ENCODE measurements around the gene CDC42SE2.
"Not testable (repeated sequence)": the region's sequence is repeated elsewhere in the genome, so short reads cannot be mapped to it uniquely, and the experiment has no call there.

CDC42SE2 gene

GRCh38 chr5:131297886-131298285 lies 34.0 kb downstream of the CDC42SE2 start:
- Histone ChIP-seq H3K9ac (ENCODE audit: low read depth, low read length) (no peak overlapping the region), H3K27me3 (ENCODE audit: control insufficient read depth, insufficient read depth, low read length) (no peaks in the 10 kb centered on the region), H3K36me3 (ENCODE audit: control insufficient read depth, insufficient read depth, low read length) (no peaks in the 10 kb centered on the region), H3K9me3 (ENCODE audit: control insufficient read depth, insufficient read depth, low read length) (no peaks in the 10 kb centered on the region), H3K27ac (ENCODE audit: low read depth, low read length) (no peak overlapping the region), H3K4me3 (ENCODE audit: low read depth, low read length) (no peak overlapping the region), H3K4me1 (ENCODE audit: control insufficient read depth, insufficient read depth, low read length) (0 out of 2 replicates have a peak, but pooled peaks cover 5% of the 10 kb centered on the region)

DNA sequence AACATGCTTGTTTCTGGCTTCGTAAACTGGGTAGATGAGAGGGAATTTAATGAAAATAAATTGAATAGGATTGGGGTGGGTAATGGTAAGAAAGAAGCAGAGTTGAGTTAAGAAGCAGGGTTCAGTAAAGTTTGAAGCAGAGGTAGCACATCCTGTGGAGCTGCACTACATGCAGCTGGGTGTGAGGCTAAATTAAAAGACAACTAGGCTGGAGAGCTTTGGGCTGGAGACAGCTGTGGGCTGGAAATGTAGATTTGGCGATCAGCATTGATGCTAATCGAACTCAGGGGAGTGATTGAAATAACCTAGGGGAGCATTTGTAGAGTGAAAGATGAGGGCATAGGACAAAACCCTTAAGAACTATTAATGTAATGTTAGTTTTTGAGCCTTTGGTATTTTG lies 35.6 kb downstream of the CDC42SE2 start:
- Histone ChIP-seq H3K27ac (ENCODE audit: low read depth, low read length) (no peak overlapping the region), H3K36me3 (ENCODE audit: control insufficient read depth, insufficient read depth, low read length) (no peaks in the 10 kb centered on the region), H3K4me1 (ENCODE audit: control insufficient read depth, insufficient read depth, low read length) (0 out of 2 replicates have a peak, but pooled peaks cover 5% of the 10 kb centered on the region), H3K9ac (ENCODE audit: low read depth, low read length) (no peak overlapping the region), H3K9me3 (ENCODE audit: control insufficient read depth, insufficient read depth, low read length) (no peaks in the 10 kb centered on the region), H3K27me3 (ENCODE audit: control insufficient read depth, insufficient read depth, low read length) (no peaks in the 10 kb centered on the region), H3K4me3 (ENCODE audit: low read depth, low read length) (no peak overlapping the region)

DNA sequence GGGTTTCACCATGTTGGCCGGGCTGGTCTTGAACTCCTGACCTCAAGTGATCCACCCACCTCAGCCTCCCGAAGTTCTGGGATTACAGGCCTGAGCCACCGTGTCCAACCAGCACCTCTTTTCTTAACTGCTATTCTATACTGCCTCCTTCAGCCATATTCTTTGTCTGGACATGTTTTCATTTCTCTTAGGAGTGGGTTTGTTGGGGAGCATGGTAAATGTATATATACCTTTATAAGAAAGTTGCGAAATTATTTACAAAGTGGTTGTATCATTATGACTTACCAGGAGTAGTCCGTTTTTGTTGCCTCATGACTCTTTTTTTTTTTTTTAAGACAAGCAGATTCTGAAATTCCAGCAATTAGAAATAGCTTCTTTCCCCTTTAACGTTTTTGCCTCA lies 38.7 kb downstream of the CDC42SE2 start:
- Histone ChIP-seq H3K4me3 (ENCODE audit: low read depth, low read length) (no peak overlapping the region), H3K27ac (ENCODE audit: low read depth, low read length) (no peak overlapping the region)

DNA sequence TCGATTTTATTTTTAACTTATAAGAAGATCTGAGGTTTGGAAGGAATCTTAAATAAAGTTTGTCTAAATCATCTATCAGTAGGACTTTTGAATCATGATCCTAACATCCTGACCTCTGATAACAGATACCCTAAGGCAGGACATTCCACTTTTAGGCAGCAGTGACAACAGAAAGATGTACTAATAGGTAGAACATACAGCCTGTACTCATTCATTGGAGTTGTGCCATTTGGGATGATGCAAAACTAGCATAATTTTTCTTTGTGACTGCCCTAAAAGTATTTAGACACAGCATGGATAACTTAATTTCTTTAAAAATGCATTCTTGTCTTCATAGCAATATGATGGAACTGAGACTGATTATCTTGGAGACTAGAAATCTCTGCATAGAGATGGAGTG lies 39.7 kb downstream of the CDC42SE2 start:
- H3K36me3 ChIP-seq (ENCODE audit: control insufficient read depth, insufficient read depth, low read length) = no peaks in the 10 kb centered on the region
- 0 out of 2 replicates have a peak, but pooled peaks cover 5% of the 10 kb centered on the region for H3K4me1 ChIP-seq (ENCODE audit: control insufficient read depth, insufficient read depth, low read length)
- no peaks in the 10 kb centered on the region for H3K27me3 ChIP-seq (ENCODE audit: control insufficient read depth, insufficient read depth, low read length)
- no peaks in the 10 kb centered on the region for H3K9me3 ChIP-seq (ENCODE audit: control insufficient read depth, insufficient read depth, low read length)
- H3K9ac ChIP-seq (ENCODE audit: low read depth, low read length) = no peak overlapping the region
- H3K4me3 ChIP-seq (ENCODE audit: low read depth, low read length) = no peak overlapping the region
- no peak overlapping the region for H3K27ac ChIP-seq (ENCODE audit: low read depth, low read length)

More for the DNA sequence above, 38.7 kb downstream of the CDC42SE2 start:
- H3K27me3 ChIP-seq (ENCODE audit: control insufficient read depth, insufficient read depth, low read length) = no peaks in the 10 kb centered on the region
- no peaks in the 10 kb centered on the region for H3K36me3 ChIP-seq (ENCODE audit: control insufficient read depth, insufficient read depth, low read length)
- no peaks in the 10 kb centered on the region for H3K9me3 ChIP-seq (ENCODE audit: control insufficient read depth, insufficient read depth, low read length)
- H3K9ac ChIP-seq (ENCODE audit: low read depth, low read length) = no peak overlapping the region
- 0 out of 2 replicates have a peak, but pooled peaks cover 5% of the 10 kb centered on the region for H3K4me1 ChIP-seq (ENCODE audit: control insufficient read depth, insufficient read depth, low read length)

DNA sequence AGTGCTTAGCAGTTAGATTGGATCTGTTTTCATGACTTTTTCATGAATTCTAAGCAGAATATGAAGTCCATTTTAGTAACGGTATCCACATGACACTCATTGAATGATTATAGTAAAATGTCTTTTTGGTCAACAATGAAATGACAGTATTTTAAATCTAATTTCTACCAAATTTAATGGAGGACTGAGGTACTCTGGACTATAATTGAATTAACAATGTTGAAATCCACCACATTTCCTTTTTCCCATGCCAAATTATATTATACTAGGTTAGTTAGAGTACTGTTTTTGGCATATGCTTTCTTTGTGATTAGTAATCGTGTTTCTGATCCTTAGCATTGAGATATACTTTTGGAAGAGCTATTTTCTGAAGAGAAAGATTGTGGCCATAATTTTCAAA lies 40.6 kb downstream of the CDC42SE2 start:
- Histone ChIP-seq H3K27me3 (ENCODE audit: control insufficient read depth, insufficient read depth, low read length) (no peaks in the 10 kb centered on the region), H3K4me3 (ENCODE audit: low read depth, low read length) (no peak overlapping the region), H3K9me3 (ENCODE audit: control insufficient read depth, insufficient read depth, low read length) (no peaks in the 10 kb centered on the region), H3K4me1 (ENCODE audit: control insufficient read depth, insufficient read depth, low read length) (0 out of 2 replicates have a peak, but pooled peaks cover under 1% of the 10 kb centered on the region), H3K27ac (ENCODE audit: low read depth, low read length) (no peak overlapping the region), H3K9ac (ENCODE audit: low read depth, low read length) (no peak overlapping the region), H3K36me3 (ENCODE audit: control insufficient read depth, insufficient read depth, low read length) (no peaks in the 10 kb centered on the region)

DNA sequence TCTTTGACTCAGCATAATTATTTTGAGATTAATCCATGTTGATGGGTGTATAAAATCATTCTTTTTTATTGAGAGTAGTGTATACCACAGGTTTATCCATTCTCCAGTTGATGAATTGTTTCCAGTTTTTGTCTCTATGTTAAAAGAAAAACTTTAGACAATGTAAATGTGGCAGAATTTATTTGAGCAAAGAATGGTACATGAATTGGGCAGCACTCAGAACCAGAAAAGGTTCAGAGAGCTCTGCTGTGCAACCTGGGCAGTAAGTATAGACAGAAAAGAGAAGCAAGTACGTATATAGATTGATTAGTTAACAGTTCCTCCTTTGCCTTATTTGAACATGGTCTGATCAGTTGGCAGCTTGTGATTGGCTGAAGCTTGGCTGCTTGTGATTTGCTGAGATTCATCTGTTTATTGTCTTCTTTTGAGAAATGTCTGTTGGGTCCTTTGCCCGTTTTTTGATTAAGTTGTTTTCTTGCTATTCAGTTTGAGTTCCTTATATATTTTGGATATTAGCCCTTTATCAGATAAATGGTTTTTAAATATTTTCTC lies 41.4 kb downstream of the CDC42SE2 start:
- no peaks in the 10 kb centered on the region for H3K36me3 ChIP-seq (ENCODE audit: control insufficient read depth, insufficient read depth, low read length)
- H3K4me3 ChIP-seq (ENCODE audit: low read depth, low read length) = no peak overlapping the region
- H3K9me3 ChIP-seq (ENCODE audit: control insufficient read depth, insufficient read depth, low read length) = no peaks in the 10 kb centered on the region
- no peaks in the 10 kb centered on the region for H3K4me1 ChIP-seq (ENCODE audit: control insufficient read depth, insufficient read depth, low read length)
- H3K9ac ChIP-seq (ENCODE audit: low read depth, low read length) = no peak overlapping the region
- no peaks in the 10 kb centered on the region for H3K27me3 ChIP-seq (ENCODE audit: control insufficient read depth, insufficient read depth, low read length)
- H3K27ac ChIP-seq (ENCODE audit: low read depth, low read length) = no peak overlapping the region

GRCh38 chr5:131305906-131306305 lies 42.1 kb downstream of the CDC42SE2 start:
- Histone ChIP-seq H3K27me3 (ENCODE audit: control insufficient read depth, insufficient read depth, low read length) (no peaks in the 10 kb centered on the region), H3K36me3 (ENCODE audit: control insufficient read depth, insufficient read depth, low read length) (no peaks in the 10 kb centered on the region), H3K9me3 (ENCODE audit: control insufficient read depth, insufficient read depth, low read length) (no peaks in the 10 kb centered on the region), H3K4me1 (ENCODE audit: control insufficient read depth, insufficient read depth, low read length) (no peaks in the 10 kb centered on the region), H3K27ac (ENCODE audit: low read depth, low read length) (no peak overlapping the region), H3K9ac (ENCODE audit: low read depth, low read length) (no peak overlapping the region), H3K4me3 (ENCODE audit: low read depth, low read length) (no peak overlapping the region)

GRCh38 chr5:131312235-131312772 lies 48.5 kb downstream of the CDC42SE2 start:
- peak overlapping the region; percentile 35 for H3K27ac ChIP-seq (ENCODE audit: low read depth, low read length)
- H3K36me3 ChIP-seq (ENCODE audit: control insufficient read depth, insufficient read depth, low read length); H3K27me3 ChIP-seq (ENCODE audit: control insufficient read depth, insufficient read depth, low read length); H3K9ac ChIP-seq (ENCODE audit: low read depth, low read length); H3K9me3 ChIP-seq (ENCODE audit: control insufficient read depth, insufficient read depth, low read length): not testable (repeated sequence)
- H3K4me1 ChIP-seq (ENCODE audit: control insufficient read depth, insufficient read depth, low read length) = peaks cover 16% of the 10 kb centered on the region
- peak overlapping the region; percentile 56; the same call in 1 of the 2 replicates for H3K4me3 ChIP-seq (ENCODE audit: low read depth, low read length)

- Histone ChIP-seq H3K4me3 (ENCODE audit: low read depth, low read length) (no peak overlapping the region), H3K36me3 (ENCODE audit: control insufficient read depth, insufficient read depth, low read length) (no peaks in the 10 kb centered on the region)
These were observed 52.2 kb downstream of the CDC42SE2 start for GRCh38 chr5:131316026-131316425.

DNA sequence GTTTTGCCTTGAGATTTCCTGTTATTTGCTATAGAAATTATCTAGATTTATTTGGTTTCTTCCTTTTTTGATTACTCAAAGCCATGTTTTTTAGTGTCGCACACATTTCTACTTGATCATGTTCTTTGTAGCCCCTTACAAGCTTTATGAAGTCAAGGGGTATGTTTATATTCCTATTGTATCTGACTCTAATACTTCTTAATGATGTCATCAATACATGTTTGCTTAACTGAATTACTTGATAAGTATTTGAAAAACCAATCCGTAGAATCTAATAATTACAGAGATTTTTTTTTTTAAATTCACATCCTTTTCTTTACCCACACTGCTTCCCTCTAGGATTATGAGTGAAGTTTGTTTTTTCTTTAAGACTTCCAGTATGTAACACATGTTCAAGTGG lies 53.0 kb downstream of the CDC42SE2 start:
- no peak overlapping the region for H3K27ac ChIP-seq (ENCODE audit: low read depth, low read length)
- no peak overlapping the region for H3K4me3 ChIP-seq (ENCODE audit: low read depth, low read length)
- no peaks in the 10 kb centered on the region for H3K36me3 ChIP-seq (ENCODE audit: control insufficient read depth, insufficient read depth, low read length)
- H3K4me1 ChIP-seq (ENCODE audit: control insufficient read depth, insufficient read depth, low read length) = peaks cover 16% of the 10 kb centered on the region
- no peak overlapping the region for H3K9ac ChIP-seq (ENCODE audit: low read depth, low read length)
- H3K27me3 ChIP-seq (ENCODE audit: control insufficient read depth, insufficient read depth, low read length) = no peaks in the 10 kb centered on the region
- H3K9me3 ChIP-seq (ENCODE audit: control insufficient read depth, insufficient read depth, low read length) = no peaks in the 10 kb centered on the region

More at GRCh38 chr5:131316026-131316425, 52.2 kb downstream of the CDC42SE2 start:
- H3K27me3 ChIP-seq (ENCODE audit: control insufficient read depth, insufficient read depth, low read length) = no peaks in the 10 kb centered on the region
- no peak overlapping the region for H3K27ac ChIP-seq (ENCODE audit: low read depth, low read length)
- no peaks in the 10 kb centered on the region for H3K9me3 ChIP-seq (ENCODE audit: control insufficient read depth, insufficient read depth, low read length)
- H3K9ac ChIP-seq (ENCODE audit: low read depth, low read length) = no peak overlapping the region
- H3K4me1 ChIP-seq (ENCODE audit: control insufficient read depth, insufficient read depth, low read length) = peaks cover 16% of the 10 kb centered on the region

GRCh38 chr5:131318455-131318854 lies 54.6 kb downstream of the CDC42SE2 start:
- no peaks in the 10 kb centered on the region for H3K9me3 ChIP-seq (ENCODE audit: control insufficient read depth, insufficient read depth, low read length)
- no peaks in the 10 kb centered on the region for H3K36me3 ChIP-seq (ENCODE audit: control insufficient read depth, insufficient read depth, low read length)
- no peak overlapping the region for H3K4me3 ChIP-seq (ENCODE audit: low read depth, low read length)

More at GRCh38 chr5:131318455-131318854, 54.6 kb downstream of the CDC42SE2 start:
- Histone ChIP-seq H3K4me1 (ENCODE audit: control insufficient read depth, insufficient read depth, low read length) (peaks cover 19% of the 10 kb centered on the region), H3K27ac (ENCODE audit: low read depth, low read length) (no peak overlapping the region), H3K27me3 (ENCODE audit: control insufficient read depth, insufficient read depth, low read length) (no peaks in the 10 kb centered on the region), H3K9ac (ENCODE audit: low read depth, low read length) (no peak overlapping the region)

Data from HUES48 (cell line).